Cardiac muscle cell (in vitro differentiated cells and primary cell): ENCODE data around the gene TMEM169. TPM values are rescaled to one million over a fixed set of nuclear protein-coding genes. Genes with fewer than 3 reads are reported as not detected.

Source experiments
- DNase-seq, 2 donors: peaks; one replicate each; pipeline versions ENCODE4 v3.0.0 to v3.0.0-alpha.2; 2010 to 2017; ENCODE audit warnings: low read depth in 1 of 2, low spot score in 1 of 2
- H3K27ac ChIP-seq: fragments of 200-600 bp; sonication (generic); 2 replicates; pipeline ENCODE4 v1.5.1; 2016
- H3K27me3 ChIP-seq: fragments of 200-600 bp; sonication (generic); 2 replicates; pipeline ENCODE4 v1.6.0; 2016; ENCODE audit warnings: control low read depth
- H3K36me3 ChIP-seq: fragments of 200-600 bp; sonication (generic); 2 replicates; pipeline ENCODE4 v1.5.1; 2016; ENCODE audit warnings: control low read depth
- H3K4me1 ChIP-seq: fragments of 200-600 bp; sonication (generic); 2 replicates; pipeline ENCODE4 v1.8.1; 2017; ENCODE audit warnings: low read depth, mild to moderate bottlenecking, mixed run types
- H3K4me3 ChIP-seq: fragments of 200-600 bp; sonication (generic); 2 replicates; pipeline ENCODE4 v1.5.1; 2016; ENCODE audit warnings: mild to moderate bottlenecking
- H3K9me3 ChIP-seq: fragments of 200-600 bp; sonication (generic); 2 replicates; pipeline ENCODE4 v1.5.1; 2017; ENCODE audit warnings: low read depth, mild to moderate bottlenecking, control low read depth
- CTCF ChIP-seq: IDR thresholded peaks from 2 replicates; pipeline ENCODE4 v1.5.1; 2012; ENCODE audit warnings: low read depth, mild to moderate bottlenecking, low read length
- polyA plus RNA-seq: library from polyadenylated mRNA; unstranded; fragments of >200 nt; fragmentation: Nextera tagmentation; extraction: Ambion mirVana; gene quantifications from 2 replicates; pipeline ENCODE4 v1.2.1, GENCODE V29; 2016
- total RNA-seq: library from RNA; depleted of rRNA; stranded (reverse); fragments of >200 nt; gene quantifications from 2 replicates; pipeline ENCODE4 v1.2.3, GENCODE V29; 2016

The TMEM169 gene
- total and polyA plus RNA-seq, 2 experiments from 2014 or later, result 1.2 to 1.9 TPM

GRCh38 chr2:216119146-216119545 is 37.4 kb downstream of the TMEM169 start:
- DNase-seq, result no peak
- H3K27ac ChIP-seq, result no peak overlapping the region
- H3K36me3 ChIP-seq, result peaks cover 79% of the 10 kb centered on the region
- peaks cover 11% of the 10 kb centered on the region for H3K4me1 ChIP-seq
- H3K9me3 ChIP-seq, result no peaks in the 10 kb centered on the region
- TF ChIP-seq CTCF, result no peak
- H3K27me3 ChIP-seq, result no peaks in the 10 kb centered on the region
- H3K4me3 ChIP-seq, result no peak overlapping the region

- DNase-seq, result no peak
- Histone ChIP-seq H3K4me1 (peaks cover 11% of the 10 kb centered on the region), H3K9me3 (no peaks in the 10 kb centered on the region), H3K36me3 (peaks cover 86% of the 10 kb centered on the region), H3K4me3 (no peak overlapping the region), H3K27me3 (no peaks in the 10 kb centered on the region), H3K27ac (no peak overlapping the region)
- TF ChIP-seq CTCF, result no peak
Measured at GRCh38 chr2:216119986-216120385, 38.3 kb downstream of the TMEM169 start.

GRCh38 chr2:216121255-216121654 is 39.5 kb downstream of the TMEM169 start:
- Histone ChIP-seq H3K27ac (no peak overlapping the region), H3K4me3 (no peak overlapping the region), H3K36me3 (peaks cover 96% of the 10 kb centered on the region), H3K9me3 (no peaks in the 10 kb centered on the region), H3K27me3 (no peaks in the 10 kb centered on the region), H3K4me1 (no peaks in the 10 kb centered on the region)
- DNase-seq, result no peak
- no peak for TF ChIP-seq CTCF

GRCh38 chr2:216126943-216127342 is 45.2 kb downstream of the TMEM169 start:
- Histone ChIP-seq H3K4me3 (no peak overlapping the region), H3K27me3 (no peaks in the 10 kb centered on the region), H3K27ac (no peak overlapping the region), H3K36me3 (peaks cover 83% of the 10 kb centered on the region), H3K9me3 (no peaks in the 10 kb centered on the region), H3K4me1 (no peaks in the 10 kb centered on the region)
- DNase-seq, result no peak
- TF ChIP-seq CTCF, result no peak

GRCh38 chr2:216130346-216130971 is 48.7 kb downstream of the TMEM169 start:
- Histone ChIP-seq H3K36me3 (peaks cover 77% of the 10 kb centered on the region), H3K27ac (no peak overlapping the region), H3K4me1 (no peaks in the 10 kb centered on the region), H3K27me3 (no peaks in the 10 kb centered on the region), H3K9me3 (no peaks in the 10 kb centered on the region), H3K4me3 (no peak overlapping the region)
- DNase-seq, result peak in 1 of 2 donors; percentile 57
- no peak for TF ChIP-seq CTCF
